Measurements from ENCODE around the gene ADAM12. TPM values are rescaled to one million over a fixed set of nuclear protein-coding genes. Genes with fewer than 3 reads are reported as not detected.

ADAM12 gene
- total and polyA plus RNA-seq, 2 of the 13 experiments (the other 11 are each of a cell fraction or from before 2014, with no cell fraction given), result not detected

DNA sequence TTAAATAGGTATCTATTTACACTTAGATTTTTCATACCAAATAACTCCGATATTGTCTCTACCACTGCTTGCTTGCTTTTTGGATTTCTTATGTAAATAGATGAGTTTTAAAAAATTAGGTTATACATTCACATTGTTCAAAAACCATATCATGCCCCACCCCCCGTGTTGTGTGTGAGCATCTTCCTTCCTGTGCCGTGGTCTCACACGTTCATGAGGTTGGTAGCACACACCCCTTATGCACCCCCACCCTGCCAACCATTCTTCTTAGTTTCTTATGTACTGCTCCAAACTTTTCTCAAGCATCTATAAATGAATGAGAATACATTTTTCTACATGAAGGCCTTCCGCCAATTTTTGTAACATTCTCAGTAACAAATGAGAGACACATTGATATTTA is 376.3 kb downstream of the ADAM12 start:
- no TSS peak for BruUV-seq (replicated peaks)
- Histone ChIP-seq H3K27me3 (ENCODE audit: control insufficient read depth in 1 of 2, insufficient read depth in 2 of 2, low read length in 2 of 2) (peaks cover 0 to 14% of the 10 kb centered on the region in 2 experiments; a peak in 4 of 5 replicates), H3K9me3 (ENCODE audit: low read length) (no peaks in the 10 kb centered on the region), H3K79me2 (ENCODE audit: insufficient read depth, low read length) (no peaks in the 10 kb centered on the region), H4K20me1 (ENCODE audit: insufficient read depth, low read length) (no peaks in the 10 kb centered on the region), H3K4me3 (replicated peaks in 1 of 3; ENCODE audit: insufficient read depth in 1 of 3, low read depth in 2 of 3, low read length in 3 of 3) (no peak overlapping the region), H3K4me2 (ENCODE audit: low read depth, low read length) (no peak overlapping the region), H3K9ac (ENCODE audit: insufficient read depth, low read depth, low read length) (no peak overlapping the region), H3K36me3 (replicated peaks in 1 of 2; ENCODE audit: control insufficient read depth in 1 of 2, insufficient read depth in 2 of 2, low read length in 2 of 2) (no peaks in the 10 kb centered on the region), H3K27ac (ENCODE audit: extremely low read length, insufficient read depth, low read length) (no peak overlapping the region), H3K4me1 (ENCODE audit: insufficient read depth, low read length) (no peaks in the 10 kb centered on the region), H2AFZ (ENCODE audit: low read length) (no peak overlapping the region)
- TF ChIP-seq TARDBP (CRISPR knock-in tag; IDR thresholded peaks at IDR 0.05), result no peak
- no peak for ATAC-seq
- CTCF ChIA-PET (ENCODE audit: low intra/inter-chr PET ratio, low total read pairs), result no interaction called here
- no peak for FAIRE-seq
- POLR2A ChIA-PET, result no interaction called here
- intact Hi-C loops (cut with micrococcal nuclease; ENCODE audit: unreplicated experiment), result no loop called here
- DNase-seq (ENCODE audit: low spot score), result no peak
- 22% methylated on average over 5 of the region's 5 CpGs for WGBS (ENCODE audit: low lambda C conversion rate)
- in situ Hi-C loops (cut with HindIII; ENCODE audit: extremely low pct_ligation_motif_present, low pct_unique_long_range_greater_than_20kb), result no loop called here

GRCh38 chr10:126009650-126010049 is 378.6 kb downstream of the ADAM12 start:
- Histone ChIP-seq H3K4me2 (ENCODE audit: low read depth, low read length) (no peak overlapping the region), H3K27ac (ENCODE audit: extremely low read length, insufficient read depth, low read length) (no peak overlapping the region), H3K4me3 (replicated peaks in 1 of 3; ENCODE audit: insufficient read depth in 1 of 3, low read depth in 2 of 3, low read length in 3 of 3) (no peak overlapping the region), H3K79me2 (ENCODE audit: insufficient read depth, low read length) (no peaks in the 10 kb centered on the region), H3K36me3 (replicated peaks in 1 of 2; ENCODE audit: control insufficient read depth in 1 of 2, insufficient read depth in 2 of 2, low read length in 2 of 2) (no peaks in the 10 kb centered on the region), H3K9ac (ENCODE audit: insufficient read depth, low read depth, low read length) (no peak overlapping the region), H3K9me3 (ENCODE audit: low read length) (no peaks in the 10 kb centered on the region), H4K20me1 (ENCODE audit: insufficient read depth, low read length) (no peaks in the 10 kb centered on the region), H3K4me1 (ENCODE audit: insufficient read depth, low read length) (no peaks in the 10 kb centered on the region), H3K27me3 (ENCODE audit: control insufficient read depth in 1 of 2, insufficient read depth in 2 of 2, low read length in 2 of 2) (peaks cover 0 to 18% of the 10 kb centered on the region in 2 experiments; a peak in 3 of 5 replicates), H2AFZ (ENCODE audit: low read length) (no peak overlapping the region)
- ChIA-PET POLR2A (no interaction called here), CTCF (ENCODE audit: low intra/inter-chr PET ratio, low total read pairs) (no interaction called here)
- WGBS (ENCODE audit: low lambda C conversion rate), result 25% methylated on average over 7 of the region's 7 CpGs
- intact Hi-C loops (cut with micrococcal nuclease; ENCODE audit: unreplicated experiment) (no loop called here), in situ Hi-C loops (cut with HindIII; ENCODE audit: extremely low pct_ligation_motif_present, low pct_unique_long_range_greater_than_20kb) (no loop called here)
- FAIRE-seq, result no peak
- BruUV-seq (replicated peaks), result no TSS peak
- no peak for DNase-seq (ENCODE audit: low spot score)
- ATAC-seq, result no peak
- TF ChIP-seq, protein P1, sequence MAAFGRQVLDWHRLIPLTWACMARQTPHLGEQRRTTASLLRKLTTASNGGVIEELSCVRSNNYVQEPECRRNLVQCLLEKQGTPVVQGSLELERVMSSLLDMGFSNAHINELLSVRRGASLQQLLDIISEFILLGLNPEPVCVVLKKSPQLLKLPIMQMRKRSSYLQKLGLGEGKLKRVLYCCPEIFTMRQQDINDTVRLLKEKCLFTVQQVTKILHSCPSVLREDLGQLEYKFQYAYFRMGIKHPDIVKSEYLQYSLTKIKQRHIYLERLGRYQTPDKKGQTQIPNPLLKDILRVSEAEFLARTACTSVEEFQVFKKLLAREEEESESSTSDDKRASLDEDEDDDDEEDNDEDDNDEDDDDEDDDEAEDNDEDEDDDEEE (CRISPR knock-in tag; IDR thresholded peaks at IDR 0.05), result no peak
- TF ChIP-seq ZNF484 (CRISPR knock-in tag; IDR thresholded peaks at IDR 0.05; ENCODE audit: borderline replicate concordance, low read depth) (no peak), NCOA5 (CRISPR knock-in tag; IDR thresholded peaks at IDR 0.05) (no peak), SP2 (CRISPR knock-in tag; IDR thresholded peaks at IDR 0.05) (no peak), FUBP1 (CRISPR knock-in tag; IDR thresholded peaks at IDR 0.05; ENCODE audit: borderline replicate concordance) (no peak), EHMT2 (IDR thresholded peaks at IDR 0.05; ENCODE audit: borderline replicate concordance, low read depth, low read length) (no peak), UBTF (CRISPR knock-in tag; IDR thresholded peaks at IDR 0.05) (no peak), ZBTB25 (CRISPR knock-in tag; IDR thresholded peaks at IDR 0.05) (no peak), TCF7 (IDR thresholded peaks at IDR 0.05; ENCODE audit: low read depth) (no peak), RAD51 (IDR thresholded peaks at IDR 0.05; ENCODE audit: borderline replicate concordance) (no peak), ZC3H4 (CRISPR knock-in tag; IDR thresholded peaks at IDR 0.05; ENCODE audit: borderline replicate concordance) (no peak)
